H1 (cell line): ENCODE data around the gene SLC35G2. TPM values are rescaled to one million over a fixed set of nuclear protein-coding genes. Genes with fewer than 3 reads are reported as not detected.

Experiments used
- ASH2L ChIP-seq: fragments of 200-600, 300-600 bp; sonication (generic); IDR thresholded peaks from one replicate; pipeline ENCODE4 v1.7.1; 2017; ENCODE audit warnings: low read length
- HDAC2 ChIP-seq, 2 experiments: fragments of 300-600 bp in 1 of 2; sonication (generic) in 1 of 2; IDR thresholded peaks; 2 replicates each; pipeline ENCODE4 v1.6.1; 2011 to 2012; ENCODE audit warnings: low read depth in 2 of 2, low read length in 2 of 2, mild to moderate bottlenecking in 2 of 2, moderate library complexity in 2 of 2, borderline replicate concordance in 1 of 2, inconsistent platforms in 1 of 2
- JUND ChIP-seq: IDR thresholded peaks from 2 replicates; pipeline ENCODE4 v1.6.1; 2011; ENCODE audit warnings: mild to moderate bottlenecking, improper control_type of control experiment, low read length
- KDM4A ChIP-seq: IDR thresholded peaks from one replicate; pipeline ENCODE4 v1.7.1; 2012; ENCODE audit warnings: low read depth, mild to moderate bottlenecking, moderate library complexity, low read length, inconsistent platforms; ENCODE audit not compliant: severe bottlenecking
- PHF8 ChIP-seq: fragments of 200-600 bp; sonication (generic); conservative IDR thresholded peaks from 2 replicates; pipeline ENCODE4 v1.7.1; 2012; ENCODE audit warnings: low read depth, mild to moderate bottlenecking, inconsistent platforms, low read length, moderate library complexity
- RAD21 ChIP-seq, 2 experiments: IDR thresholded peaks in 1 of 2; conservative IDR thresholded peaks in 1 of 2; 2 replicates each; pipeline ENCODE4 v1.6.1; 2011; ENCODE audit warnings: low read depth in 2 of 2, low read length in 2 of 2, improper control_type of control experiment in 1 of 2, inconsistent platforms in 1 of 2, mild to moderate bottlenecking in 1 of 2, moderate library complexity in 1 of 2
- RBBP5 ChIP-seq: IDR thresholded peaks from 2 replicates; pipeline ENCODE4 v1.7.1; 2012; ENCODE audit warnings: low read depth, mild to moderate bottlenecking, inconsistent platforms, low read length, moderate library complexity, borderline replicate concordance
- RFX5 ChIP-seq: IDR thresholded peaks from 2 replicates; pipeline ENCODE4 v1.6.1; 2011; ENCODE audit warnings: low read depth, low read length, improper control_type of control experiment, borderline replicate concordance
- SAP30 ChIP-seq: fragments of 300-600 bp; sonication (generic); IDR thresholded peaks from 2 replicates; pipeline ENCODE4 v1.7.1; 2012; ENCODE audit warnings: low read length, moderate library complexity, mild to moderate bottlenecking, inconsistent platforms; ENCODE audit not compliant: insufficient read depth, insufficient replicate concordance
- SIX5 ChIP-seq: IDR thresholded peaks from 2 replicates; pipeline ENCODE4 v1.6.1; 2011; ENCODE audit warnings: mild to moderate bottlenecking, low read depth, low read length
- SP1 ChIP-seq: IDR thresholded peaks from 2 replicates; pipeline ENCODE4 v1.6.1; 2011; ENCODE audit warnings: low read depth, low read length
- SP2 ChIP-seq: IDR thresholded peaks from 2 replicates; pipeline ENCODE4 v1.6.1; 2012; ENCODE audit warnings: mild to moderate bottlenecking, low read length, inconsistent platforms
- SP4 ChIP-seq: IDR thresholded peaks from 2 replicates; pipeline ENCODE4 v1.6.1; 2012; ENCODE audit warnings: low read length, inconsistent platforms
- TEAD4 ChIP-seq: IDR thresholded peaks from 2 replicates; pipeline ENCODE4 v1.6.1; 2012; ENCODE audit warnings: low read depth, low read length, inconsistent platforms, mixed read lengths
- YY1 ChIP-seq: IDR thresholded peaks from 2 replicates; pipeline ENCODE4 v1.6.1; 2011; ENCODE audit warnings: low read depth, mild to moderate bottlenecking, low read length
- polyA plus RNA-seq, 7 experiments: library from polyadenylated mRNA; depleted of rRNA in 3 of 7; stranded (reverse) in 5 of 7; unstranded in 2 of 7; fragments of >200 nt in 5 of 7; fragments of 200-250 nt in 2 of 7; gene quantifications; 1 replicate in 5 of 7; 2 replicates in 1 of 7; 4 replicates in 1 of 7; pipeline versions ENCODE4 v1.2.1 to v1.2.3, GENCODE V29; 2011 to 2013; ENCODE audit warnings: missing spikeins in 2 of 7, mixed read lengths in 2 of 7
- total RNA-seq: library from RNA; stranded (reverse); fragmentation: NEBNext Ultra II Directional; extraction: Animal tissue kit (Norgen Biotek cat#: 25700); gene quantifications from 2 replicates; pipeline ENCODE4 v1.2.1, GENCODE V29; 2021
- TF ChIP-seq, protein P1 (sequence below), 3 experiments: IDR thresholded peaks; 1 replicate in 2 of 3; 2 replicates in 1 of 3; pipeline versions ENCODE4 v1.5.1 to v1.6.1; 2011; ENCODE audit warnings: low read length in 3 of 3, mild to moderate bottlenecking in 3 of 3, inconsistent platforms in 2 of 3, low read depth in 1 of 3, moderate library complexity in 1 of 3; ENCODE audit not compliant: insufficient read depth in 1 of 3; ENCODE audit errors: control extremely low read depth in 1 of 3
- TF ChIP-seq, protein P2 (sequence below): IDR thresholded peaks from 2 replicates; pipeline ENCODE4 v1.6.1; 2012; ENCODE audit warnings: low read length, inconsistent platforms
- TF ChIP-seq, protein P3 (sequence below): IDR thresholded peaks from 2 replicates; pipeline ENCODE4 v1.6.1; 2012; ENCODE audit warnings: inconsistent platforms

SLC35G2 gene
- total and polyA plus RNA-seq, 2 of the 8 experiments (the other 6 are each of a cell fraction or from before 2014, with no cell fraction given): 5.2 to 6.4 TPM

GRCh38 chr3:136861890-136862616, 43.1 kb downstream of the SLC35G2 start, which contains the start of gene NCK1 (continued):
- TF ChIP-seq, protein P1, sequence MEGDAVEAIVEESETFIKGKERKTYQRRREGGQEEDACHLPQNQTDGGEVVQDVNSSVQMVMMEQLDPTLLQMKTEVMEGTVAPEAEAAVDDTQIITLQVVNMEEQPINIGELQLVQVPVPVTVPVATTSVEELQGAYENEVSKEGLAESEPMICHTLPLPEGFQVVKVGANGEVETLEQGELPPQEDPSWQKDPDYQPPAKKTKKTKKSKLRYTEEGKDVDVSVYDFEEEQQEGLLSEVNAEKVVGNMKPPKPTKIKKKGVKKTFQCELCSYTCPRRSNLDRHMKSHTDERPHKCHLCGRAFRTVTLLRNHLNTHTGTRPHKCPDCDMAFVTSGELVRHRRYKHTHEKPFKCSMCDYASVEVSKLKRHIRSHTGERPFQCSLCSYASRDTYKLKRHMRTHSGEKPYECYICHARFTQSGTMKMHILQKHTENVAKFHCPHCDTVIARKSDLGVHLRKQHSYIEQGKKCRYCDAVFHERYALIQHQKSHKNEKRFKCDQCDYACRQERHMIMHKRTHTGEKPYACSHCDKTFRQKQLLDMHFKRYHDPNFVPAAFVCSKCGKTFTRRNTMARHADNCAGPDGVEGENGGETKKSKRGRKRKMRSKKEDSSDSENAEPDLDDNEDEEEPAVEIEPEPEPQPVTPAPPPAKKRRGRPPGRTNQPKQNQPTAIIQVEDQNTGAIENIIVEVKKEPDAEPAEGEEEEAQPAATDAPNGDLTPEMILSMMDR (IDR thresholded peaks at IDR 0.05; ENCODE audit: control extremely low read depth in 1 of 3, insufficient read depth in 1 of 3, low read depth in 1 of 3, low read length in 3 of 3): peak in 1 of 3 experiments; percentile 10; a peak in 1 of 4 replicates
- 0 out of 4 replicates have a peak, but pooled peaks of 1 of the 2 experiments have one; percentile 10 for TF ChIP-seq RAD21 (IDR thresholded peaks at IDR 0.05 in 1 of 2, conservative IDR thresholded peaks at IDR 0.05 in 1 of 2; ENCODE audit: low read depth in 2 of 2, low read length in 2 of 2)
- no peak for TF ChIP-seq SAP30
- TF ChIP-seq HDAC2 (IDR thresholded peaks at IDR 0.05; ENCODE audit: borderline replicate concordance in 1 of 2, low read depth in 2 of 2, low read length in 2 of 2): no peak
- TF ChIP-seq KDM4A: peak; percentile 98
- TF ChIP-seq ASH2L: peak; percentile 88
- TF ChIP-seq, protein P2, sequence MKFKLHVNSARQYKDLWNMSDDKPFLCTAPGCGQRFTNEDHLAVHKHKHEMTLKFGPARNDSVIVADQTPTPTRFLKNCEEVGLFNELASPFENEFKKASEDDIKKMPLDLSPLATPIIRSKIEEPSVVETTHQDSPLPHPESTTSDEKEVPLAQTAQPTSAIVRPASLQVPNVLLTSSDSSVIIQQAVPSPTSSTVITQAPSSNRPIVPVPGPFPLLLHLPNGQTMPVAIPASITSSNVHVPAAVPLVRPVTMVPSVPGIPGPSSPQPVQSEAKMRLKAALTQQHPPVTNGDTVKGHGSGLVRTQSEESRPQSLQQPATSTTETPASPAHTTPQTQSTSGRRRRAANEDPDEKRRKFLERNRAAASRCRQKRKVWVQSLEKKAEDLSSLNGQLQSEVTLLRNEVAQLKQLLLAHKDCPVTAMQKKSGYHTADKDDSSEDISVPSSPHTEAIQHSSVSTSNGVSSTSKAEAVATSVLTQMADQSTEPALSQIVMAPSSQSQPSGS: no peak
- peak; percentile 51 for TF ChIP-seq SP2
- TF ChIP-seq, protein P3, sequence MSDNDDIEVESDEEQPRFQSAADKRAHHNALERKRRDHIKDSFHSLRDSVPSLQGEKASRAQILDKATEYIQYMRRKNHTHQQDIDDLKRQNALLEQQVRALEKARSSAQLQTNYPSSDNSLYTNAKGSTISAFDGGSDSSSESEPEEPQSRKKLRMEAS: peak; percentile 98
- peak; percentile 98 for TF ChIP-seq RBBP5
- no peak; the same call in 1 of the 2 replicates for TF ChIP-seq TEAD4
- TF ChIP-seq SP1: peak; percentile 81
- peak; percentile 36; the same call in 1 of the 2 replicates for TF ChIP-seq SP4
- no peak for TF ChIP-seq JUND
- peak; percentile 71; the same call in 1 of the 2 replicates for TF ChIP-seq YY1
- no peak for TF ChIP-seq SIX5
- TF ChIP-seq PHF8: peak; percentile 66; the same call in 1 of the 2 replicates
- peak; percentile 35; the same call in 1 of the 2 replicates for TF ChIP-seq RFX5
